Measurements from ENCODE around the gene DUSP22.

DNA sequence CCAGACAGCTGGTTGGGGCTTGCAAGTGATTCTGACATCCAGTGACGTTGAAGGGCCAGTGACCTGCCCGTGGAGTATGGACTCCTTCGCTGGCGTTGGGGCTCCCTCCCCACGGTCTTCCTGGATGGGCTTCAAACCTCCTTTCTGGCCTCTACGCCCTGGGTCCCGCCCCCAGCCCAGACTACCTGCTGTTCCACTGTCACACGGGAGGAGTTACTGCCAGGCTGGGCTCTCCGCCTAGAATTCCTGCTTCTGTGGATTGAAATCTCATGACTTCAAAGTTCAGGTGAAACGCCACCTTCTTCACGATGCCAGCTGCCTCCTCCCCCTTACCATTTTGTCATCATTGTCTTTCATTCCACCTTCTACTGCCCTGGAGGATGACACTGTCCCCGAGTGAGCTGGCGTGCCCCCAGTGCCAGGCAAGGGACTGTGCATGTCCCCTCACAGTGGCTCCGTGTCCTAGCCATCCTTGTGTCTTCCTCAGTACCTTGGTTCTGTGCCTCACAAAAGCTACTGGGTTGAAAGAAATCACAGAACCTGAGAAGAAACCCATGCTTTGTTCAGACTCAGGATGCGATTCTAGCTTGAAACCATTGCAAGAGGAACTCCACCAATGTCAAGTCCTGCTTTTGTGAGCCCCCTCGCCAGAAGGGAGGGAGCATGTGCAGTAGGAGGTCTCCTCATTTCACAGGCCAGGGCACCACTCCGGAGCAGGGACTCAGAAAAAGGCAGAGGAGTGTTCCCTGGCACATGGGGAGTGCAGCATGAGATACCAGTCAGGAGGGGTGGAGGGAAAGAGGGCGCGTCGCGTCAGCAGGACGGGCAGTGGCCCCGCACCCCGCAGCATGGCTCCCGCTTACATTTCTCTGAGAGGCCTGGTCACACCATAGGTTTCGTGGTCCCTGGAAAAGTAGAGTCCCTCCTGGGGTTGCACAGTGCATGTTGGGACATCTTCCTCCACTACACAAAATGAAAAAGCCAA lies 88.2 kb downstream of the DUSP22 start:
- TF ChIP-seq CTCF (IDR thresholded peaks at IDR 0.05; ENCODE audit: insufficient read depth, low read depth, low read length): no peak
- no peak for TF ChIP-seq EZH2 (IDR thresholded peaks at IDR 0.05; ENCODE audit: insufficient read depth, low read length)
